Mesothelial cell of epicardium (in vitro differentiated cells): ENCODE results near the gene KRTAP10-3. TPM values are rescaled to one million over a fixed set of nuclear protein-coding genes. Genes with fewer than 3 reads are reported as not detected.
"Not testable (repeated sequence)": the region's sequence is repeated elsewhere in the genome, so short reads cannot be mapped to it uniquely, and the experiment has no call there.

Experiments used
- DNase-seq, 2 experiments: peaks; one replicate each; pipeline ENCODE4 v3.0.0; 2021; ENCODE audit warnings: low spot score in 2 of 2; ENCODE audit not compliant: unreplicated experiment in 2 of 2
- H3K27ac Mint-ChIP-seq: 2 replicates; pipeline ENCODE4 v1.8.0; 2021; ENCODE audit warnings: mixed read lengths
- H3K27me3 Mint-ChIP-seq: 2 replicates; pipeline ENCODE4 v1.8.0; 2021; ENCODE audit warnings: low read depth, mixed read lengths
- H3K36me3 Mint-ChIP-seq: 2 replicates; pipeline ENCODE4 v1.8.0; 2021; ENCODE audit warnings: mixed read lengths
- H3K4me1 Mint-ChIP-seq: 2 replicates; pipeline ENCODE4 v1.8.0; 2021; ENCODE audit warnings: mixed read lengths
- H3K4me3 Mint-ChIP-seq: 2 replicates; pipeline ENCODE4 v1.8.0; 2021; ENCODE audit warnings: mild to moderate bottlenecking, moderate library complexity, mixed read lengths
- H3K9me3 Mint-ChIP-seq: 2 replicates; pipeline ENCODE4 v1.8.0; 2021; ENCODE audit warnings: mixed read lengths
- total RNA-seq: library from RNA; stranded (reverse); gene quantifications from 3 replicates; pipeline ENCODE4 v1.2.1, GENCODE V29; 2021
- TF ChIP-seq, protein P1 (sequence below): fragments of 200-600 bp; sonication (generic); IDR thresholded peaks from one replicate; pipeline ENCODE4 v1.5.0; 2021; ENCODE audit warnings: antibody characterized with exemption; ENCODE audit not compliant: unreplicated experiment

The KRTAP10-3 gene
- total RNA-seq, 1 donor from 2014 or later: not detected

- Mint-ChIP-seq H3K4me3 (no peak within 1 kb of the TSS), H3K27me3 (no peaks in the 10 kb centered on the region), H3K36me3 (peaks cover 7% of the 10 kb centered on the region), H3K9me3 (peaks cover 23% of the 10 kb centered on the region), H3K27ac (peak within 1 kb of the TSS; percentile 59), H3K4me1 (peaks cover 35% of the 10 kb centered on the region)
- peak in 1 of 2 experiments; percentile 34 for DNase-seq
- TF ChIP-seq, protein P1, sequence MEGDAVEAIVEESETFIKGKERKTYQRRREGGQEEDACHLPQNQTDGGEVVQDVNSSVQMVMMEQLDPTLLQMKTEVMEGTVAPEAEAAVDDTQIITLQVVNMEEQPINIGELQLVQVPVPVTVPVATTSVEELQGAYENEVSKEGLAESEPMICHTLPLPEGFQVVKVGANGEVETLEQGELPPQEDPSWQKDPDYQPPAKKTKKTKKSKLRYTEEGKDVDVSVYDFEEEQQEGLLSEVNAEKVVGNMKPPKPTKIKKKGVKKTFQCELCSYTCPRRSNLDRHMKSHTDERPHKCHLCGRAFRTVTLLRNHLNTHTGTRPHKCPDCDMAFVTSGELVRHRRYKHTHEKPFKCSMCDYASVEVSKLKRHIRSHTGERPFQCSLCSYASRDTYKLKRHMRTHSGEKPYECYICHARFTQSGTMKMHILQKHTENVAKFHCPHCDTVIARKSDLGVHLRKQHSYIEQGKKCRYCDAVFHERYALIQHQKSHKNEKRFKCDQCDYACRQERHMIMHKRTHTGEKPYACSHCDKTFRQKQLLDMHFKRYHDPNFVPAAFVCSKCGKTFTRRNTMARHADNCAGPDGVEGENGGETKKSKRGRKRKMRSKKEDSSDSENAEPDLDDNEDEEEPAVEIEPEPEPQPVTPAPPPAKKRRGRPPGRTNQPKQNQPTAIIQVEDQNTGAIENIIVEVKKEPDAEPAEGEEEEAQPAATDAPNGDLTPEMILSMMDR: no peak
These were observed 7.1 kb downstream of the KRTAP10-3 start, which contains the start of gene KRTAP10-2 for GRCh38 chr21:44551340-44551961. Gene KRTAP10-2 (minus strand): TSS chr21:44551505. CDS start chr21:44551458, 47 bp downstream.

GRCh38 chr21:44550807-44551206, 7.8 kb downstream of the KRTAP10-3 start:
- Mint-ChIP-seq H3K36me3 (peaks cover 7% of the 10 kb centered on the region), H3K27me3 (no peaks in the 10 kb centered on the region), H3K4me1 (peaks cover 35% of the 10 kb centered on the region), H3K4me3 (no peak overlapping the region), H3K9me3 (peaks cover 24% of the 10 kb centered on the region), H3K27ac (no peak overlapping the region)
- DNase-seq: no peak
- TF ChIP-seq, protein P1: no peak

- H3K27ac Mint-ChIP-seq, H3K27me3 Mint-ChIP-seq, H3K4me3 Mint-ChIP-seq, H3K36me3 Mint-ChIP-seq: not testable (repeated sequence)
- Mint-ChIP-seq H3K4me1 (peaks cover 35% of the 10 kb centered on the region), H3K9me3 (peaks cover 29% of the 10 kb centered on the region)
- peak in 1 of 2 experiments; percentile 36 for DNase-seq
These were observed 8.3 kb downstream of the KRTAP10-3 start for GRCh38 chr21:44550285-44550684.

GRCh38 chr21:44549525-44550211, 8.9 kb downstream of the KRTAP10-3 start:
- TF ChIP-seq, protein P1: no peak
- DNase-seq: no peak
- Mint-ChIP-seq H3K27me3 (no peaks in the 10 kb centered on the region), H3K27ac (peak overlapping the region; percentile 92), H3K4me3 (no peak overlapping the region), H3K36me3 (peaks cover 9% of the 10 kb centered on the region), H3K4me1 (peaks cover 35% of the 10 kb centered on the region), H3K9me3 (peaks cover 29% of the 10 kb centered on the region)

DNA sequence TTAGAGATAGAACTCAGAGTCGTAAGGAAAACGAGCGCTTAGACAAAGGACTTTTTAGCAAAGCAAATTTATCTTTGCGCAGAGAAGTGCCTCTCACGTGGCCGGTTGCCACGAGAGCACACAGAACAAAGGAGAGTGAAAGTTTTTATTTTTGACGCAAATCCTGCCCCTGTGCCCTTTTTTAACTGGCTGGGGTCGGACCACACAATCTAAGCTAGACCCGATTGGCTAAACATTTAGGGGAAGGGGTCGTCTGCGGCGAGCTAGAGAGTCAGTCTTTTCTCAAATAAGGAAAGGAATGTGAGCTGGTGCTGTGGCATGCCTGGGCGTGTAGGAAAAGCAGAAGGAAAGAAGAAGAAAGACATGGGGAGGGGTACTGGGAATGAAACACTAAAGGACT, 9.7 kb downstream of the KRTAP10-3 start:
- H3K4me3 Mint-ChIP-seq: no peak overlapping the region
- no peaks in the 10 kb centered on the region for H3K27me3 Mint-ChIP-seq
- no peak for DNase-seq
- TF ChIP-seq, protein P1: no peak
- peaks cover 35% of the 10 kb centered on the region for H3K4me1 Mint-ChIP-seq
- peaks cover 29% of the 10 kb centered on the region for H3K9me3 Mint-ChIP-seq
- peak overlapping the region; percentile 92 for H3K27ac Mint-ChIP-seq
- peaks cover 9% of the 10 kb centered on the region for H3K36me3 Mint-ChIP-seq

DNA sequence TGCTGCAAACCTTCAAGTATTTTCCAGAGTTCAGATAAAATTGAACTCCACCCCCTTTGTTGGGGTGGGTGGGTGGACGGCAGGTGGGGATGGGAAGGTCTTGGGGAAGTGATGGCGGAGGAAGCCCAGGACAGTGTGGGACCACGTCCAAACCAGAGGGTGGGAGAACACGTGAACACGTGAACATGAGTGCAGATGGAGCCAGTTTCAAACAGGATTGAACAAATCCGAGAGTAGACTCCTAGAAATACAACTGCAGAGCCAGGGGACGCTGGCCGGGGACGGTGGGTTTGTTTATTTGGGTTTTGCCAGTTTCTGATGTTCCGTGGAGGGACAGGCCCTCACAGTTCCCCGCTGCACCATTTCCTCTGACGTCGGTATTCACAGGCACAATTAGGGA, 10.2 kb downstream of the KRTAP10-3 start:
- Mint-ChIP-seq H3K9me3 (peaks cover 23% of the 10 kb centered on the region), H3K4me1 (peaks cover 35% of the 10 kb centered on the region), H3K4me3 (no peak overlapping the region), H3K36me3 (peaks cover 9% of the 10 kb centered on the region), H3K27ac (peak overlapping the region; percentile 92), H3K27me3 (no peaks in the 10 kb centered on the region)
- TF ChIP-seq, protein P1: no peak
- no peak for DNase-seq
